SK-N-SH treated with all-trans-retinoic acid at 6 μM for 48 hours (cell line): ENCODE data around the gene MR1.
A peak's percentile ranks its signal among the peaks of the same experiment; 100 is the strongest.

Source experiments
- ATAC-seq: fragments of 200-7000 bp; cut with Tn5 transposase; 3 replicates; pipeline ENCODE4 v1.9.1; 2020; ENCODE audit warnings: mild to moderate bottlenecking, moderate library complexity
- ARNTL ChIP-seq: fragments of 450-650 bp; formaldehyde crosslinking; IDR thresholded peaks from 2 replicates; pipeline ENCODE4 v1.5.0; 2020; ENCODE audit warnings: low read depth, mild to moderate bottlenecking, moderate library complexity, borderline replicate concordance
- BACH2 ChIP-seq: fragments of 250-450 bp; sonication (Bioruptor Pico); IDR thresholded peaks from 2 replicates; pipeline ENCODE4 v1.9.0; 2021; ENCODE audit warnings: mild to moderate bottlenecking, borderline replicate concordance
- CREB5 ChIP-seq: fragments of 250-450 bp; sonication (Bioruptor Pico); IDR thresholded peaks from 2 replicates; pipeline ENCODE4 v1.5.1; 2020; ENCODE audit warnings: low read depth, mild to moderate bottlenecking, moderate library complexity
- CSDC2 ChIP-seq: fragments of 250-450 bp; sonication (Bioruptor Pico); IDR thresholded peaks from 2 replicates; pipeline ENCODE4 v1.5.0; 2020; ENCODE audit warnings: mild to moderate bottlenecking, moderate library complexity
- CSRNP3 ChIP-seq: fragments of 250-450 bp; sonication (Bioruptor Pico); IDR thresholded peaks from 2 replicates; pipeline ENCODE4 v1.5.1; 2021; ENCODE audit warnings: mild to moderate bottlenecking, moderate library complexity
- ESRRG ChIP-seq: fragments of 250-450 bp; sonication (Bioruptor Pico); IDR thresholded peaks from 2 replicates; pipeline ENCODE4 v1.6.1; 2021; ENCODE audit warnings: mild to moderate bottlenecking
- GLIS3 ChIP-seq: fragments of 250-450 bp; sonication (Bioruptor Pico); IDR thresholded peaks from 2 replicates; pipeline ENCODE4 v1.5.0; 2020; ENCODE audit warnings: mild to moderate bottlenecking, moderate library complexity
- ISL1 ChIP-seq: fragments of 250-450 bp; sonication (Bioruptor Pico); IDR thresholded peaks from 2 replicates; pipeline ENCODE4 v2.1.2; 2022; ENCODE audit warnings: mild to moderate bottlenecking, moderate library complexity
- OSR1 ChIP-seq: fragments of 250-450 bp; sonication (Bioruptor Pico); IDR thresholded peaks from 2 replicates; pipeline ENCODE4 v1.8.0; 2022; ENCODE audit warnings: moderate library complexity, mild to moderate bottlenecking, inconsistent platforms
- PATZ1 ChIP-seq: fragments of 250-450 bp; sonication (Bioruptor Pico); IDR thresholded peaks from 2 replicates; pipeline ENCODE4 v1.8.0; 2020; ENCODE audit warnings: mild to moderate bottlenecking, moderate library complexity, borderline replicate concordance
- POU6F1 ChIP-seq: fragments of 250-450 bp; sonication (Bioruptor Pico); IDR thresholded peaks from 2 replicates; pipeline ENCODE4 v1.8.0; 2021; ENCODE audit warnings: low read depth, mild to moderate bottlenecking, moderate library complexity, borderline replicate concordance
- PPARA ChIP-seq: fragments of 250-450 bp; sonication (Bioruptor Pico); IDR thresholded peaks from 2 replicates; pipeline ENCODE4 v1.5.0; 2020; ENCODE audit warnings: mild to moderate bottlenecking, borderline replicate concordance
- RARB ChIP-seq: fragments of 250-450 bp; sonication (Bioruptor Pico); IDR thresholded peaks from 2 replicates; pipeline ENCODE4 v1.8.0; 2021; ENCODE audit warnings: mild to moderate bottlenecking, moderate library complexity
- SNAI2 ChIP-seq: fragments of 250-450 bp; sonication (Bioruptor Pico); IDR thresholded peaks from 2 replicates; pipeline ENCODE4 v1.5.0; 2020; ENCODE audit warnings: mild to moderate bottlenecking, moderate library complexity
- TCF4 ChIP-seq: fragments of 250-450 bp; sonication (Bioruptor Pico); IDR thresholded peaks from 2 replicates; pipeline ENCODE4 v1.8.0; 2021; ENCODE audit warnings: mild to moderate bottlenecking, moderate library complexity, borderline replicate concordance
- TOX ChIP-seq: fragments of 250-450 bp; sonication (Bioruptor Pico); IDR thresholded peaks from 2 replicates; pipeline ENCODE4 v1.8.0; 2021; ENCODE audit warnings: mild to moderate bottlenecking, moderate library complexity, borderline replicate concordance
- TSHZ2 ChIP-seq: fragments of 250-450 bp; sonication (Bioruptor Pico); IDR thresholded peaks from 2 replicates; pipeline ENCODE4 v1.5.0; 2020; ENCODE audit warnings: mild to moderate bottlenecking, moderate library complexity
- ZFP3 ChIP-seq: fragments of 250-450 bp; sonication (Bioruptor Pico); IDR thresholded peaks from 2 replicates; pipeline ENCODE4 v1.5.0; 2020; ENCODE audit warnings: mild to moderate bottlenecking, moderate library complexity
- ZFP30 ChIP-seq: fragments of 450-650 bp; formaldehyde crosslinking; IDR thresholded peaks from 2 replicates; pipeline ENCODE4 v1.5.0; 2022; ENCODE audit warnings: mild to moderate bottlenecking, moderate library complexity
- ZNF565 ChIP-seq: fragments of 450-650 bp; formaldehyde crosslinking; conservative IDR thresholded peaks from 2 replicates; pipeline ENCODE4 v1.5.0; 2020; ENCODE audit warnings: low read depth, mild to moderate bottlenecking, moderate library complexity
- ZNF70 ChIP-seq: fragments of 450-650 bp; formaldehyde crosslinking; IDR thresholded peaks from 2 replicates; pipeline ENCODE4 v1.5.0; 2020; ENCODE audit warnings: mild to moderate bottlenecking, moderate library complexity
- ZNF8 ChIP-seq: fragments of 450-650 bp; formaldehyde crosslinking; IDR thresholded peaks from 2 replicates; pipeline ENCODE4 v1.5.0; 2020; ENCODE audit warnings: mild to moderate bottlenecking, moderate library complexity

MR1 gene

GRCh38 chr1:181076852-181077251 lies 43.1 kb downstream of the MR1 start:
- no peak for TF ChIP-seq CREB5 (CRISPR knock-in tag)
- no peak for TF ChIP-seq ZFP30 (CRISPR knock-in tag)
- no peak for TF ChIP-seq PATZ1 (CRISPR knock-in tag)
- TF ChIP-seq ESRRG: no peak
- TF ChIP-seq SNAI2: no peak
- no peak for ATAC-seq

GRCh38 chr1:181077576-181078242 lies 43.9 kb downstream of the MR1 start:
- ATAC-seq: peak; percentile 41
- TF ChIP-seq ZNF565 (no peak), TCF4 (CRISPR knock-in tag) (no peak), CSDC2 (CRISPR knock-in tag) (no peak), RARB (no peak), CREB5 (CRISPR knock-in tag) (no peak), ZFP30 (CRISPR knock-in tag) (no peak), PATZ1 (CRISPR knock-in tag) (no peak), ISL1 (no peak), TOX (no peak), TSHZ2 (no peak), ZNF70 (CRISPR knock-in tag) (no peak), PPARA (CRISPR knock-in tag) (no peak), ZNF8 (CRISPR knock-in tag) (no peak), SNAI2 (no peak), GLIS3 (no peak), BACH2 (no peak), OSR1 (CRISPR knock-in tag) (no peak), CSRNP3 (no peak), ZFP3 (CRISPR knock-in tag) (no peak)

GRCh38 chr1:181079382-181079781 lies 45.6 kb downstream of the MR1 start:
- no peak for ATAC-seq
- no peak for TF ChIP-seq OSR1 (CRISPR knock-in tag)
- no peak for TF ChIP-seq ESRRG
- no peak for TF ChIP-seq ZFP30 (CRISPR knock-in tag)
- TF ChIP-seq ARNTL: no peak
- TF ChIP-seq POU6F1: no peak
- no peak for TF ChIP-seq TCF4 (CRISPR knock-in tag)
- TF ChIP-seq BACH2: no peak
- TF ChIP-seq PPARA (CRISPR knock-in tag): no peak
- no peak for TF ChIP-seq RARB
- no peak for TF ChIP-seq TOX
- TF ChIP-seq SNAI2: no peak
- TF ChIP-seq ISL1: no peak
- no peak for TF ChIP-seq CREB5 (CRISPR knock-in tag)
